HG03103 (cell line): Measurements from ENCODE around the gene FAM193A.
"Not testable (repeated sequence)": the region's sequence is repeated elsewhere in the genome, so short reads cannot be mapped to it uniquely, and the experiment has no call there.

Experiments used
- ATAC-seq: cut with Tn5 transposase; IDR thresholded peaks from one replicate; pipeline ENCODE4 v1.9.1; 2021; ENCODE audit warnings: low read depth; ENCODE audit not compliant: unreplicated experiment

Gene FAM193A

GRCh38 chr4:2762048-2762447, 225.6 kb downstream of the FAM193A start:
- ATAC-seq = no peak

GRCh38 chr4:2762486-2763370, 226.3 kb downstream of the FAM193A start:
- ATAC-seq = not testable (repeated sequence)

- ATAC-seq = no peak
These were observed 227.1 kb downstream of the FAM193A start for GRCh38 chr4:2763511-2763967.

DNA sequence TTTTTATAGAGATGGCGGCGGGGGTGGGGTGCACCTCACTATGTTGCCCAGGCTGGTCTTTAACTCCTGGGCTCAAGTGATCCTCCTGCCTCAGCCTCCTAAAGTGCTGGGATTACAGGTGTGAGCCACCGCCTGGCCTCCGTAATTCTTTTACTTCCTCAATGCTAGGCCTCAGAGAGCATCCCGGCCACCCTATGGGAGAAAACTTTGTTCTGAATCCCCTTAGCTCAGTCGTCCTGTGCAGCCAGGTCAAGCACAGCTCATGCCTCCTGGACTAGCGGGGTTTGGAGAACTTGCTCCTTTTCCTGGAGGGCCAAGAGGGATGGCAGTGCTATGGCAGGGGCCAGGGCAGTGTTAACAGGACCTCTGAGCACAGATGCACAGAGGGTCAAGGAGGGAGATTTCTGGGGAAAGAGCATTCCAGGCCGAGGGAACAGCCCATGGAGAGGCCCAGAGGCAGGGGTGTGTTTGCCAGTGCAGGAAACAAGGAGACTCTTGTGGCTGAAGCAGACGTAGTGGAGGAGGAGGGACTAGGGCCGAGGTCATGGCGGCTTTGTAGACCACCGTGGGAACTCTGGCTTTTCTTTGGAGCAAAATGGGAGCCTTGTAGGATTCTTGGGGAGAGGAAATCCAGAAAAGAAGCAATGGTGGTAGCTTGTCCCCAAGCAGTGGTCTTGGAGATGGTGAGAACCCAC, 229.5 kb downstream of the FAM193A start:
- ATAC-seq = no peak

DNA sequence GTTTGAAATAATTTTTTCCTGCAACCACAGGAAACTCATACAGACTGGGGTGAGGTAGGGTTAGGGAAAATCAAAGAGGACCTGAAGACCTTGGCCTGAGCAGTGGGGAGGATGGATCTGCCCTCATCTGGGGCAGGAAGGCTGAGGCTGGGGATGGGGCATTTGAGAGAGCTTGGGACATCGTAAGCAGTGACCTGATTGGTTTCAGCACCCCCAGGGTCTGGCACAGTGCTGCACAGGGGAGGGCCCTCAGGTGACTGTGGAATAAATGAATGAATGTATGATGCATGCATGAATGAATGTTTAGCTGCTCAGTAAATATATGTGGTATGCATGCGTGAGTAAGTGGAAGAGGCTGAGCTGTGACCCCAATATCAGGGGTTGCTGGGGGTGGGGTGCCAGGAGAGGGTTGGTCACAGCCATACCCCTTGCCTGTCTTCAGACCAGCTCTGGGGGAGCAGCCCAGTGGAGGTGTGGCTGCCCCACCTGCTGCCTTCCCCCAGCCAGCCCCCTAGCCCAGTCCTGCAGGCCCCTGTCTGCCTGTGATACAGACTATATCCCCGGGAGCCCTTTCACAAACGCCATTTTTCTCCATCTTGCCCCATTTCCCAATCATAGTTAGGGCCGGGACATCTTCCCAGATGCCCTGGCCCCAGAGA, 230.7 kb downstream of the FAM193A start:
- ATAC-seq = no peak

GRCh38 chr4:2767705-2768074, 231.2 kb downstream of the FAM193A start:
- ATAC-seq = no peak

DNA sequence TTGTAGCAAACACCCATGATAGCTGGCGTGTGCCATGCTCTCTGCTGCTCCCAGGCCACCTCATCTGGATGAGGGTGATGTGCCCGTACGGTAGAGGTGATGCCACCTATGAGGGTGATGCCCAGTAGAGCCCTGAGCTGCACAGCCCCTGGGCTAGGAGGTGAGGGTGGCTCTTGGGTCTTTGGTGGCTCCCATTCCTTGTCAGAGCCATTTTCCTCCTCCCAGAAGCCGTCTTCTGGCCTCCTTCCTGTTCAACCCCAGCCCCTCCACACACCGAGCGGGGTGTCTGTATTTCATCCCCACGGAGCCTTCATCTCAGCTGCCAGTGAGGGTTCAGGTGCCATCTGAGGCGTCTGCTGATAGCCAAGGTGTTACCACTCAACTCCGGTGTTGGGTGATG, 231.7 kb downstream of the FAM193A start:
- no peak for ATAC-seq

DNA sequence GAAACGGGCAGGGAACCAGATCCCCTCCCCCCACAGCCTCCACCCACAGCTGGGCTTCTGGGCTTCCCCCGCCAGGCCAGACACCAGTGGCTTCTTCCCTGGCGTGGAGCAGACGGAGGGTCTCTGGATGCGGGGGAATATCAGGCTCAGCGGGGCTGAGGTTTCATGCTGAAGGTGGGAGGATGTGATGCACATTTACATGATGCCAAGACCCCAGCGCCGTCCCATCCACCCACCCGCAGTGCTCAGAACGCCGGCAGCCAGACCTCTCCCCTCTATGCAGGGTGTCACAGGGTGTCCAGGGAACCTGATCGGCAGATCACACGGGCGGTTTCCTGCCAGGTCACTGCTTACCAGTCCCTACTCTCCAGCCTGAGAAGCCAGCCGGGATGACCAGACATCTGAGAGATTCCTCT, 232.5 kb downstream of the FAM193A start:
- ATAC-seq = no peak

GRCh38 chr4:2771264-2771663, 234.8 kb downstream of the FAM193A start:
- no peak for ATAC-seq

DNA sequence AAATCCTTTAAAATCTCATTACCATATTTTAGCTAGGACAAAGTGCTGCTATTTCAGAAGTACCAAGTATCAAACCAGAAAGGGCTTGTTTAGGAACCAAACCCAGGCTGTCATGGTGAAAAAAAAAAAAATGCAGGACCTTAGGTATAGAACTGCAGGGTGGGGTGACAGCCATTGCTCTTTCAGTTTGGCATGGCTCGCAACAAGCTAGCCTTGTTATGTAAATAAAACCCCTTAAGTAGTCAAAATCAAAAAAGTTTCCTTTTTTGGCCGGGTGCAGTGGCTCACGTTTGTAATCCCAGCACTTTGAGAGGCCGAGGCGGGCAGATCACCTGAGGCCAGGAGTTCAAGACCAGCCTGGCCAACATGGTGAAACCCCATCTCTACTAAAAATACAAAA, 244.2 kb downstream of the FAM193A start:
- not testable (repeated sequence) for ATAC-seq

GRCh38 chr4:2781911-2782310, 245.5 kb downstream of the FAM193A start:
- no peak for ATAC-seq
